HG02973 (cell line): ENCODE results near the gene MRPL37.

ENCODE experiments used
- ATAC-seq: cut with Tn5 transposase; IDR thresholded peaks from one replicate; pipeline ENCODE4 v1.9.1; 2021; ENCODE audit warnings: moderate library complexity; ENCODE audit not compliant: unreplicated experiment

Gene MRPL37

GRCh38 chr1:54259546-54260140 lies 59.7 kb downstream of the MRPL37 start:
- ATAC-seq: no peak

- ATAC-seq: no peak
Measured at GRCh38 chr1:54260810-54261209, 60.8 kb downstream of the MRPL37 start.

- no peak for ATAC-seq
Measured at GRCh38 chr1:54262244-54262643, 62.3 kb downstream of the MRPL37 start.

- no peak for ATAC-seq
Measured at GRCh38 chr1:54263601-54264226, 63.7 kb downstream of the MRPL37 start.

GRCh38 chr1:54265126-54265525 lies 65.2 kb downstream of the MRPL37 start:
- no peak for ATAC-seq

- no peak for ATAC-seq
Measured at GRCh38 chr1:54265659-54266058, 65.7 kb downstream of the MRPL37 start.

GRCh38 chr1:54266195-54266594 lies 66.2 kb downstream of the MRPL37 start:
- no peak for ATAC-seq

- ATAC-seq: no peak
Measured at GRCh38 chr1:54266908-54267307, 66.9 kb downstream of the MRPL37 start.
